ENCODE results near the gene EML1.

Gene EML1

GRCh38 chr14:99908653-99909250 lies 115.5 kb downstream of the EML1 start:
- DNase-seq = no peak

GRCh38 chr14:99909513-99910064 lies 116.4 kb downstream of the EML1 start:
- DNase-seq = no peak

GRCh38 chr14:99910337-99911309 lies 117.4 kb downstream of the EML1 start:
- no peak for DNase-seq

- no peak for DNase-seq
Observed at GRCh38 chr14:99915305-99916090, 122.3 kb downstream of the EML1 start.

- no peak for DNase-seq
Observed at GRCh38 chr14:99916091-99916383, 122.8 kb downstream of the EML1 start.

- DNase-seq = no peak
Observed at GRCh38 chr14:99918781-99919180, 125.6 kb downstream of the EML1 start.

GRCh38 chr14:99921425-99921824 lies 128.2 kb downstream of the EML1 start:
- DNase-seq = no peak

GRCh38 chr14:99924379-99924778 lies 131.2 kb downstream of the EML1 start:
- no peak for DNase-seq

GRCh38 chr14:99925471-99925870 lies 132.3 kb downstream of the EML1 start:
- DNase-seq = no peak

GRCh38 chr14:99928963-99929362 lies 135.8 kb downstream of the EML1 start:
- no peak for DNase-seq

- no peak for DNase-seq
Observed at GRCh38 chr14:99929601-99930000, 136.4 kb downstream of the EML1 start.

GRCh38 chr14:99930420-99931274 lies 137.4 kb downstream of the EML1 start:
- peak; percentile 81 for DNase-seq

- DNase-seq = no peak
Observed at GRCh38 chr14:99931308-99931707, 138.1 kb downstream of the EML1 start.

- no peak for DNase-seq
Observed at GRCh38 chr14:99936056-99936455, 142.8 kb downstream of the EML1 start.

GRCh38 chr14:99936738-99937474 lies 143.7 kb downstream of the EML1 start:
- DNase-seq = no peak

- no peak for DNase-seq
Observed at GRCh38 chr14:99937475-99938244, 144.4 kb downstream of the EML1 start.

GRCh38 chr14:99938376-99938775 lies 145.2 kb downstream of the EML1 start:
- no peak for DNase-seq

- no peak for DNase-seq
Observed at GRCh38 chr14:99938896-99939295, 145.7 kb downstream of the EML1 start.

- no peak for DNase-seq
Observed at GRCh38 chr14:99939421-99939820, 146.2 kb downstream of the EML1 start.

- no peak for DNase-seq
Observed at GRCh38 chr14:99940064-99940463, 146.9 kb downstream of the EML1 start.

GRCh38 chr14:99941211-99941610 lies 148.0 kb downstream of the EML1 start:
- DNase-seq = no peak

All from hematopoietic multipotent progenitor cell treated with erythropoietin and hydrocortisone succinate and interleukin-3 and kit ligand, for 8 days (in vitro differentiated cells).